Panc1 (cell line): ENCODE data around the gene ZNF23. TPM values are rescaled to one million over a fixed set of nuclear protein-coding genes. Genes with fewer than 3 reads are reported as not detected.

Experiments
- ATAC-seq: fragments of 200-7000 bp; cut with Tn5 transposase; 2 replicates; pipeline ENCODE4 v1.9.1; 2020; ENCODE audit warnings: mild to moderate bottlenecking, moderate library complexity
- Bru-seq: library from RNA; stranded (reverse); fragments of 400-500 nt; gene quantifications from one replicate; lab custom pipeline; 2021; lab: Mats Ljungman, UMichigan
- BruChase-seq, 2 experiments: library from RNA; stranded (reverse); fragments of 400-500 nt; gene quantifications; one replicate each; lab custom pipeline; 2021; lab: Mats Ljungman, UMichigan
- BruUV-seq: library from RNA; stranded (reverse); fragments of 400-500 nt; replicated peaks from 2 replicates; lab custom pipeline; 2021; lab: Mats Ljungman, UMichigan
- CTCF ChIA-PET: fragments of 300-600 bp; sonication (Branson Sonifier 250); formaldehyde crosslinking; loops from one replicate; lab custom pipeline; 2022; ENCODE audit warnings: antibody characterized with exemption; lab: Charles Lee
- POLR2A ChIA-PET: fragments of 300-600 bp; sonication (Branson Sonifier 250); formaldehyde crosslinking; loops from one replicate; lab custom pipeline; 2022; ENCODE audit warnings: antibody characterized with exemption; lab: Charles Lee
- DNase-seq: peaks from one replicate; pipeline ENCODE4 v3.0.0-alpha.2; 2010; ENCODE audit warnings: low read depth, low spot score
- H3K27ac ChIP-seq: 2 replicates; pipeline ENCODE4 v1.5.1; 2011; ENCODE audit warnings: mild to moderate bottlenecking, low read length, inconsistent platforms
- H3K27me3 ChIP-seq: fragments of 200-500 bp; sonication (Bioruptor generic); 2 replicates; pipeline ENCODE4 v1.6.0; 2014; ENCODE audit warnings: low read length, inconsistent platforms; ENCODE audit not compliant: control insufficient read depth, insufficient read depth
- H3K36me3 ChIP-seq: fragments of 200-500 bp; sonication (Bioruptor generic); 2 replicates; pipeline ENCODE4 v1.5.1; 2014; ENCODE audit warnings: inconsistent platforms, mild to moderate bottlenecking, low read length, moderate library complexity; ENCODE audit not compliant: control insufficient read depth, insufficient read depth
- H3K4me1 ChIP-seq: 2 replicates; pipeline ENCODE4 v1.5.1; 2011; ENCODE audit warnings: inconsistent platforms, mild to moderate bottlenecking, low read length, moderate library complexity; ENCODE audit not compliant: control insufficient read depth, insufficient read depth
- H3K4me3 ChIP-seq, 2 experiments: 2 replicates each; pipeline ENCODE4 v1.5.1; 2011 to 2012; ENCODE audit warnings: low read depth in 2 of 2, low read length in 2 of 2, mild to moderate bottlenecking in 2 of 2, inconsistent platforms in 1 of 2, moderate library complexity in 1 of 2
- H3K9me3 ChIP-seq: fragments of 200-500 bp; sonication (Bioruptor generic); 2 replicates; pipeline ENCODE4 v1.5.1; 2014; ENCODE audit warnings: low read depth, mild to moderate bottlenecking, inconsistent platforms, low read length, moderate library complexity; ENCODE audit not compliant: control insufficient read depth, insufficient read depth
- CTCF ChIP-seq: fragments of 450-650 bp; IDR thresholded peaks from 2 replicates; pipeline ENCODE4 v1.5.1; 2017; ENCODE audit warnings: mild to moderate bottlenecking
- POLR2AphosphoS5 ChIP-seq: IDR thresholded peaks from 2 replicates; pipeline ENCODE4 v1.6.1; 2012; ENCODE audit warnings: mild to moderate bottlenecking, low read depth, low read length, moderate library complexity
- SIN3A ChIP-seq: IDR thresholded peaks from 2 replicates; pipeline ENCODE4 v1.6.1; 2012; ENCODE audit warnings: low read depth, mild to moderate bottlenecking, low read length, moderate library complexity, borderline replicate concordance; ENCODE audit not compliant: insufficient read depth
- TCF7L2 ChIP-seq: IDR thresholded peaks from 2 replicates; pipeline ENCODE4 v1.6.1; 2011; ENCODE audit warnings: mild to moderate bottlenecking, low read depth, low read length, inconsistent platforms
- in situ Hi-C: cut with HindIII; loops from 2 replicates; pipeline ENCODE4 v1.10.0; 2016; ENCODE audit warnings: low sequenced_read_pairs, low pct_unique_long_range_greater_than_20kb
- intact Hi-C: fragments of 100-400 bp; cut with micrococcal nuclease; formaldehyde crosslinking; loops from one replicate; pipeline ENCODE4 v1.10.0; 2022; ENCODE audit not compliant: unreplicated experiment
- long read RNA-seq: library from polyadenylated mRNA; unstranded; transcript quantifications from one replicate; pipeline ENCODE4 v2.0.0, GENCODE V29; 2021; ENCODE audit not compliant: unreplicated experiment
- polyA plus RNA-seq: library from polyadenylated mRNA; unstranded; fragments of >200 nt; gene quantifications from one replicate; pipeline ENCODE4 v1.2.1, GENCODE V29; 2012; ENCODE audit warnings: missing spikeins; ENCODE audit not compliant: insufficient read length
- total RNA-seq: library from RNA; stranded (reverse); gene quantifications from one replicate; pipeline ENCODE4 v1.2.1, GENCODE V29; 2021; ENCODE audit not compliant: unreplicated experiment
- TF ChIP-seq, protein P1 (sequence below), 2 experiments: IDR thresholded peaks; 2 replicates each; pipeline ENCODE4 v1.6.1; 2011 to 2012; ENCODE audit warnings: low read depth in 2 of 2, control low read depth in 1 of 2, low read length in 1 of 2, mild to moderate bottlenecking in 1 of 2, moderate library complexity in 1 of 2; ENCODE audit not compliant: insufficient read depth in 1 of 2

ZNF23 gene
- total RNA-seq (5.2 TPM), Bru-seq, nascent RNA (percentile 62 among the genes with signal in this experiment), BruChase-seq, experiment 1, labeled RNA remaining after a 2-hour chase (percentile 57 among the genes with signal in this experiment), BruChase-seq, experiment 2, labeled RNA remaining after a 6-hour chase (percentile 51 among the genes with signal in this experiment)
- 4.9 TPM for polyA plus RNA-seq
- long read RNA-seq, full-length matches to known transcripts: 4 of 12 reads
- long read RNA-seq, partial matches to known transcripts: 2 of 12 reads
- long read RNA-seq, other reads (novel, unspliced or antisense): 6 of 12 reads

- Histone ChIP-seq H3K27me3 (no peaks in the 10 kb centered on the region), H3K36me3 (peaks cover 8% of the 10 kb centered on the region; the same call in 1 of the 2 replicates), H3K4me3 (peak within 1 kb of the TSS; percentile 89 to 92), H3K9me3 (peaks cover 2% of the 10 kb centered on the region; the same call in 1 of the 2 replicates), H3K27ac (peak within 1 kb of the TSS; percentile 83), H3K4me1 (no peaks in the 10 kb centered on the region; the same call in 1 of the 2 replicates)
- POLR2A ChIA-PET: no interaction called here
- ATAC-seq (peak; percentile 100), DNase-seq (no peak)
- CTCF ChIA-PET: interaction anchor here (0.6 kb wide), 1 partner anchor 439 kb away, joined by 4 read pairs; no protein-coding TSS in a partner anchor
- TF ChIP-seq TCF7L2: no peak
- peak; percentile 81 for TF ChIP-seq POLR2AphosphoS5
- no peak; the same call in 1 of the 2 replicates for TF ChIP-seq CTCF
- peak; percentile 72; the same call in 1 of the 2 replicates for TF ChIP-seq SIN3A
- TF ChIP-seq, protein P1, sequence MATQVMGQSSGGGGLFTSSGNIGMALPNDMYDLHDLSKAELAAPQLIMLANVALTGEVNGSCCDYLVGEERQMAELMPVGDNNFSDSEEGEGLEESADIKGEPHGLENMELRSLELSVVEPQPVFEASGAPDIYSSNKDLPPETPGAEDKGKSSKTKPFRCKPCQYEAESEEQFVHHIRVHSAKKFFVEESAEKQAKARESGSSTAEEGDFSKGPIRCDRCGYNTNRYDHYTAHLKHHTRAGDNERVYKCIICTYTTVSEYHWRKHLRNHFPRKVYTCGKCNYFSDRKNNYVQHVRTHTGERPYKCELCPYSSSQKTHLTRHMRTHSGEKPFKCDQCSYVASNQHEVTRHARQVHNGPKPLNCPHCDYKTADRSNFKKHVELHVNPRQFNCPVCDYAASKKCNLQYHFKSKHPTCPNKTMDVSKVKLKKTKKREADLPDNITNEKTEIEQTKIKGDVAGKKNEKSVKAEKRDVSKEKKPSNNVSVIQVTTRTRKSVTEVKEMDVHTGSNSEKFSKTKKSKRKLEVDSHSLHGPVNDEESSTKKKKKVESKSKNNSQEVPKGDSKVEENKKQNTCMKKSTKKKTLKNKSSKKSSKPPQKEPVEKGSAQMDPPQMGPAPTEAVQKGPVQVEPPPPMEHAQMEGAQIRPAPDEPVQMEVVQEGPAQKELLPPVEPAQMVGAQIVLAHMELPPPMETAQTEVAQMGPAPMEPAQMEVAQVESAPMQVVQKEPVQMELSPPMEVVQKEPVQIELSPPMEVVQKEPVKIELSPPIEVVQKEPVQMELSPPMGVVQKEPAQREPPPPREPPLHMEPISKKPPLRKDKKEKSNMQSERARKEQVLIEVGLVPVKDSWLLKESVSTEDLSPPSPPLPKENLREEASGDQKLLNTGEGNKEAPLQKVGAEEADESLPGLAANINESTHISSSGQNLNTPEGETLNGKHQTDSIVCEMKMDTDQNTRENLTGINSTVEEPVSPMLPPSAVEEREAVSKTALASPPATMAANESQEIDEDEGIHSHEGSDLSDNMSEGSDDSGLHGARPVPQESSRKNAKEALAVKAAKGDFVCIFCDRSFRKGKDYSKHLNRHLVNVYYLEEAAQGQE (IDR thresholded peaks at IDR 0.05; ENCODE audit: insufficient read depth in 1 of 2, low read depth in 2 of 2, low read length in 1 of 2): peak in 1 of 2 experiments; percentile 63; a peak in 1 of 4 replicates
- in situ Hi-C loops: no loop called here
- TSS peak; percentile 74 for BruUV-seq
- intact Hi-C loops: loop anchor here (1.0 kb wide), 1 partner anchor 22 kb away; no protein-coding TSS in a partner anchor
Observed at GRCh38 chr16:71461686-71462648, at the start of gene ZNF23. TSS of gene ZNF23 (minus strand) at chr16:71462247. CDS start at chr16:71456796, 5,451 bp downstream.

GRCh38 chr16:71507061-71507460 lies 45.0 kb upstream of the ZNF23 start:
- in situ Hi-C loops: no loop called here

More at GRCh38 chr16:71507061-71507460, 45.0 kb upstream of the ZNF23 start:
- ATAC-seq (no peak), DNase-seq (no peak)
- intact Hi-C loops: no loop called here
- POLR2A ChIA-PET: no interaction called here
- H3K4me3 ChIP-seq: no peak overlapping the region
- H3K9me3 ChIP-seq: no peaks in the 10 kb centered on the region
- no peaks in the 10 kb centered on the region for H3K27me3 ChIP-seq
- CTCF ChIA-PET: interaction anchor here (0.6 kb wide), 1 partner anchor 46 kb away, joined by 4 read pairs; no protein-coding TSS in a partner anchor
- H3K27ac ChIP-seq: no peak overlapping the region
- no TSS peak for BruUV-seq
- H3K4me1 ChIP-seq: no peaks in the 10 kb centered on the region
- no peak for TF ChIP-seq POLR2AphosphoS5
- TF ChIP-seq CTCF: no peak
- no peaks in the 10 kb centered on the region for H3K36me3 ChIP-seq
